IPS-18c (cell line): ENCODE data around the gene MCAM.

Experiments
- H3K4me3 ChIP-seq: 2 replicates; pipeline ENCODE4 v1.7.0; 2013; ENCODE audit warnings: low read depth, mild to moderate bottlenecking, low read length, moderate library complexity; ENCODE audit not compliant: insufficient read depth
- H3K9me3 ChIP-seq: one replicate; pipeline ENCODE4 v1.6.1; 2013; ENCODE audit warnings: mild to moderate bottlenecking, low read length, moderate library complexity; ENCODE audit not compliant: control insufficient read depth, insufficient read depth

Gene MCAM

DNA sequence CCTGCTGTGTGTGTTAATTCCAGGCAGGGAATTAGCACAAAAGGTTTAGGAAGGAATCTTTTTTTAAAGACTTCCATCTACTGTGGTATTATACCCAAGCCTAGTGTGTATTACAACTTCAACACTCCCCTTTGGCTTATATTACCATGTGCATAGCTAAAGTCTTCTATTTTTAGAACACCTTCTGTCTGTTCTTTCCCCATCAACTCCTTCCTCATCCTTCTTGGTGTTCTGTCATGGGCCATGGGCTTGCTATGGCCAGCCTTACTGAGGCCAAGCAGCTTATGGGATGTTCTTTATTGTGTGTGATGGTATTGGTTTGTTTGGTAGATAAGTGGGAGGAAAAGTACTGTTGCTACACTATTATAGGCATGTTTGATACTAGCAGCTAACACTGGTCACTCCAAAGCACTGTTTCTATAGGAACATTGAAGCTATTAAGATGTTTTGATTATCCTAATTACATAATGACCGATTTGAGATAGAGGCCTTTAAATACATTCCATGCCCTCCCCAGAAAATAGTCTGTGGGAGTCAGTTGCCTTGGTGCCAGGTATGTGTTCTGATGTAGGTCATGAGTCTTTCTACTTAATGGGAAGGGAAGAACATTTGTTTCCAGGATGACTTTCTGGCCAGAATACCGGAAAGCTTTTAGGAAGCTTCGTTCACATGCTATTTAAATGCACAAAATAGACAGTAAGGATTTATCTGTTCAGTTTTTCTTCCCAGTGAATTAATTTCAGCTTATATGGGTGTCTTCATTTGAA is 16.5 kb downstream of the MCAM start:
- H3K9me3 ChIP-seq, result no peaks in the 10 kb centered on the region

DNA sequence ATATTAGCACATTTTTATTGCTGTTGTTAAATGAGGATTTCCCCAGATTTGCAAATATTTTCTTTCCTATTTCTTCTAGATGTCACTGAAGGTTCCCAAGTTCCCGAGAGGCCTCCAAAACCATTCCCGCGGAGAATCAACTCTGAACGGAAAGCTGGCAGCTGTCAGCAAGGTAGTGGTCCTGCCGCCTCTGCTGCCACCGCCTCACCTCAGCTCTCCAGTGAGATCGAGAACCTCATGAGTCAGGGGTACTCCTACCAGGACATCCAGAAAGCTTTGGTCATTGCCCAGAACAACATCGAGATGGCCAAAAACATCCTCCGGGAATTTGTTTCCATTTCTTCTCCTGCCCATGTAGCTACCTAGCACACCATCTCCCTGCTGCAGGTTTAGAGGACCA is 17.5 kb downstream of the MCAM start:
- no peaks in the 10 kb centered on the region for H3K9me3 ChIP-seq
- H3K4me3 ChIP-seq, result no peak overlapping the region

More for the DNA sequence above, 16.5 kb downstream of the MCAM start:
- no peak overlapping the region for H3K4me3 ChIP-seq

GRCh38 chr11:119298726-119299125 is 18.2 kb downstream of the MCAM start:
- no peak overlapping the region for H3K4me3 ChIP-seq

DNA sequence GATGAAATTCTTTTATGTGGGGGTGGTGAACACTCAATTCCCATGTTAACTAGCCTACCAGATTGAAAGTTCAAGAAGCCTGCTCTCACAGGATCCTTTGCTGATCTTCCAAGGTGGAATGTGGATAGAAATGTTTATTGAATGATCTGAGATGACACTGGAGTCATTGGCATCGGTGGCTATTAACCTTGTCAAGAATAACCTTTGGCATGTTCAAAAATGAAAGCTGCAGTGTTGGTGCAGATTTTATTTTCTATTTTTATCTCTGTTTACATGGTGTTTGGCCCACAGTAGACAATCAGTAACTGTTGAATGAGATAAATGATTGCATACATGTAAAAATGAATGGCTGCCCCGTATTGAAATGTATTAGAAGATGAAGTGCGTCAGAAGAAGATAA is 19.0 kb downstream of the MCAM start:
- Histone ChIP-seq H3K4me3 (no peak overlapping the region), H3K9me3 (no peaks in the 10 kb centered on the region)

More at GRCh38 chr11:119298726-119299125, 18.2 kb downstream of the MCAM start:
- H3K9me3 ChIP-seq, result no peaks in the 10 kb centered on the region

DNA sequence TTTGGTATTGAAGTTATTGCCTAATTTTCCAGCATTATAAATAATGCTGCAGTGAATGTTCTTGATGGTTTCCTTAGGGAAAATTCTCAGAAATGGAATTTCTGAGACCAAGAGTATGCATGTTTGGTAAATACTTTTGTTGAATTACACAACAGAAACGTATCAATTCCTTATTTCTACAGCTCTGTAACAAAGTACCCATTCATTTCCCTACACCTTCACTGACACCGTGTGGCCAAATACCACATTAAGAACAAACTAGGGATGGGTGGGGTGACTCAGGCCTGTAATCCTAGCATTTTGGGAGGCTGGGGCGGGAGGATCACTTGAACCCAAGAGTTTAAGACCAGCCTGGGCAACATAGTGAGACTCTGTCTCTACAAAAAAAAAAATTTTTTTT is 21.8 kb downstream of the MCAM start:
- Histone ChIP-seq H3K4me3 (no peak overlapping the region), H3K9me3 (peaks cover 2% of the 10 kb centered on the region)

GRCh38 chr11:119293461-119293860 is 23.5 kb downstream of the MCAM start:
- no peak overlapping the region for H3K4me3 ChIP-seq
- peaks cover 4% of the 10 kb centered on the region for H3K9me3 ChIP-seq

- peaks cover 4% of the 10 kb centered on the region for H3K9me3 ChIP-seq
Observed at GRCh38 chr11:119290894-119291497, 25.9 kb downstream of the MCAM start.

DNA sequence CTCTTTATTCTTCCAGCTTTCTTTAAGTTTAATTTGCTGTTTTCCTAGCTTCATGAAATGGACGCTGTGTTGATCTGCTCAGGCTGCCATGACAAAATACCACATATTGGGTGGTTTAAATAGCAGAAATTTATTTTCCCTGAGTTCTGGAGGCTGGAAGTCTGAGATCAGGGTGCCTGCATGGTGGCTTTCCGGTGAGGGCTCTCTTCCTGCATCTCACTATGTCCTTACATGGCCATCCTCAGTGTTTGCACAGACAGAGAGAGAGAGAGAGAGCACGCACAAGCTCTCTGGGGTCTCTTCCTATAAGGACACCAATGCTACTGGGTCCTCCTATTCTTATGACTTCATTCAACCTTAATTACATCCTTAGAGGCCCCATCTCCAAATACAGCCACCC is 28.7 kb downstream of the MCAM start:
- Histone ChIP-seq H3K9me3 (peaks cover 4% of the 10 kb centered on the region), H3K4me3 (no peak overlapping the region)

More at GRCh38 chr11:119290894-119291497, 25.9 kb downstream of the MCAM start:
- no peak overlapping the region for H3K4me3 ChIP-seq

GRCh38 chr11:119285431-119285830 is 31.5 kb downstream of the MCAM start:
- Histone ChIP-seq H3K9me3 (peaks cover 4% of the 10 kb centered on the region), H3K4me3 (no peak overlapping the region)

DNA sequence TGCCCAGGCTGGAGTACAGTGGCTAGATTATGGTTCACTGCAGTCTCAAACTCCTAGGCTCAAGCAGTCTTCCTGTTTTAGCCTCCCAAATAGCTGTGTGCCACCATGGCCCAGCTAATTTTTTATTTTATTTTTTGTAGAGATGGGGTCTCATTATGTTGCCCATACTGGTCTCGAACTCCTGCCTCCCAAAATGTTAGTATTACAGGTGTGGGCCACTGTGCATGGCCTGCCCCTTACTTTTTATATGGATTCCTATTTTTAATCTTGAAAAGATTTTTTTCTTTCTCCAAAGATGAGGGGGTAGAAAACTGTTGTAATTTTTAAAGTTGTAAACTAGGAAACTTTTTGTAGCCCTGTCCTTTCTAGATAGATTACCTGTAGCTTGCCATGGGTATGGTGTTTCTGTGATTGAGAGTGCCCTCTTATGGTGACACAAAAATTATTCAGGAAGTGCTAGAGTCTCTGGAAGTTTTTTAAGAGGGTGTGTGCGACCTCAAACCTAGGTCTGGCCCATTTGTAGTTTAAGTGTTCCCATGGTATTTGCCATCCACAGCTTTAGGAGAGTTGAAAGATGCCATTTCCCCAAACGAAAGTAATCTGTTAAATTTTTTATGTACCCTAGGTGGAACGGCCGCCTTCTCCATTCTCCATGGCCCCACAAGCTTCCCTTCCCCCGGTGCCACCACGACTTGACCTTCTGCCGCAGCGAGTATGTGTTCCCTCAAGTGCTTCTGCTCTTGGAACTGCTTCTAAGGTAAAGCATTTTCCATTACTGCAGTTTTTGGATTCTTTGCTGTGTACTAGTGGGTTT is 32.4 kb downstream of the MCAM start:
- Histone ChIP-seq H3K4me3 (no peak overlapping the region), H3K9me3 (peaks cover 2% of the 10 kb centered on the region)

DNA sequence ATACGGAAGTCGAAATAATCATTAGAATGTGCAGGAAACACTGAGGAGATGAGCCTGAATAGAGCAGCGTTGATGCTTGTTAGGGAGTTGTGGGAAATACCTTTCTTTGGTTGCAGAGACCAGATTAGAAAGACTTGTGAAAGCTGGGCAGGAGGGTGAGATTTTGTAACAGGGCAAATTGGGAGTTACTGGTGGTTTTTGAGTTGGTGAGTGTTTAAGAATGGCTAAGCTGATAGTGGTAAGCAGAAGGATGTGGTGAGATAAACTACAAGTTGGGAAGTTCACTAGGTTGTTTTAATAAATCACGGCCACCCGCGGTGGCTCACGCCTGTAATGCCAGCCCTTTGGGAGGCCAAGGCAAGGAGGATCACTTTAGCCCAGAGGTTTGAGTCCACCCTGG is 34.4 kb downstream of the MCAM start:
- Histone ChIP-seq H3K4me3 (no peak overlapping the region), H3K9me3 (peaks cover 2% of the 10 kb centered on the region)

DNA sequence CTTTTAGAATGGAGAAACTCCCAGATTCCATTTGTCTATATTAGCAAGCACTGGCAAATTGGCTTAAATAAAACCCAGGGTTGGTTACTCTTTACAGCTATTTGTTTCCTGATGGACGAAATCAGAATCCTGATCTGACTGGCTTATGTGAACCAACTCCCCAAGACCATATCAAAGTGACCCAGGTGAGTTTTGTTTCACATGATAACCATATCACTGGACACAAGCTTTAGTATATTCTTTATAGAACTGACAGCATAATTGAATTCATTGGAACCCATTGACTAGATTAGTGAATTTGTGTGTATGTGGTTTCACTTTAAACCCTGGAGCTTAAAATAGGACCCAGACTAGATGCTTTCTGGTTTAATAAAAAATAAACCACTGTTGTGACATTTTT is 39.3 kb downstream of the MCAM start:
- Histone ChIP-seq H3K9me3 (peaks cover 2% of the 10 kb centered on the region), H3K4me3 (no peak overlapping the region)

GRCh38 chr11:119273721-119274120 is 43.2 kb downstream of the MCAM start:
- Histone ChIP-seq H3K9me3 (no peaks in the 10 kb centered on the region), H3K4me3 (no peak overlapping the region)

DNA sequence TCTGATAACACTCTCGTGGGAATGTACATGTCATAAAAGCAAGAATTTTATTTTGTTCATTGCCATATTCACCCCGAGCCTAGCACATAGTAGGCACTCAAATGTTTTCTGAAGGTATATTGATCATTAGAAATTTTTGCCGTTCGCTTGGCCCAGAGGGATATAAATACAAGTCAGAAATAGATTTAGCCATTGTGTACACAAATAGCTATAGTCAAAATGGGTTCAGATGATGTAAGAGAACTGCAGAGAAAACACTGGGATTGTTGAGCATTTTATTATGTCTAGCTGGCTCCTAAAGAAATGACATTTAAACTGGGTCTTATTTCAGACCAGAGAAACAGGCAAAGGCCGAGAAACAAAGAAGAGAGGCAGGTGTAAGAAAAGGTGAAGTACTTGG is 49.3 kb downstream of the MCAM start:
- H3K9me3 ChIP-seq, result no peaks in the 10 kb centered on the region
- no peak overlapping the region for H3K4me3 ChIP-seq

DNA sequence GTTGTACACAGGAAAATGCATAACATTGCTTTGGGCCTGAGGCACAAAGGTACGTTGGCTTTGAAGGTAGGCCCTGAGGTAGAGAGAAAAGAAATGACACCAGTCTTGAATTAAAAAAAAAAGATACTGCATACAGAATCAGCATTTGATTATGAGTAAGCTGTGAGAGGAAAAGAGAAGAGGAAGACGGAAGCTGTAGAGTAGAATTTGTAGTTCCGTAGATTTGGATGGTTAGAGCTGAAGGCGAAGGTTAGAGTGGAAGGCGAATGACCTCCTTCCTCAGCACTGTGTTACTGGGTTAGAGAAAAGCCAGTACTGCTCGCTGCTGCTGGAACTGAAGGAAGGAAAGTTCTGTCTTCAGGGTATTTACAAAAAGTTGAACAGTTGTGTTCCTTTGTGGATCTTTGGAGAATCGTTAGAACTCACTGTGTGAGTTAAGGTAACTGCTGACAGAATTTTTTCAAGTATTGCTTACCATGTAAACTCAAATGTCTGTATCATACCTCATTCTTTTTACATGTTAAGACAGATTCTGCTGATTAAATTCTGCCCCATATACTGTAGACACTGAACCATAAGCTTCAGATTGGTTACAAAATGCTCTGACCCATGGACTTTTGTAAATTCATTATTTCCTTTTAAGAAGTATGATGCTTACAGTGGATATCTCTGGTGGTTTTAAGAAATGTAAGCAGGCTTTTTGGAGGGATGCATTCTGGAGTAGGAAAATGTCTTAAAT is 50.2 kb downstream of the MCAM start:
- no peaks in the 10 kb centered on the region for H3K9me3 ChIP-seq
- H3K4me3 ChIP-seq, result no peak overlapping the region

DNA sequence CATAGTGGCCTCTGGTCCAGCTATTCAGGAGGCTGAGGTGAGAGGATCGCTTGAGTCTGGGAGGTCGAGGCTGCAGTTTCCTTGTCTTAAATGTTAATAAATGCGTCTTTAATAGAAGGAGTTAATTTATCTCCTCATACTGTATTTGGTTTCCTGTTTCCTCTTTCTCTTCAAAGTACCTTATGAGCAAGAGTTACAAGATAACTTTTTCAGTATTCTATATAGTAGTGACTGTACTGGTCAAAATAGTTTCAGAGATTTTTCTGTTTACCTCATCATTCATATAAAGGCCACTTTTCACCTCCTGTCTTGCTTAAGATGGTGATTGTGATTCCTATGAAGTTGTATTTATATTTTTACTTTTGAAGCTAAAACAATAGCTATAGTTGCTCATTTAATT is 50.9 kb downstream of the MCAM start:
- H3K9me3 ChIP-seq, result no peaks in the 10 kb centered on the region
- no peak overlapping the region for H3K4me3 ChIP-seq

GRCh38 chr11:119263352-119263940 is 53.5 kb downstream of the MCAM start:
- Histone ChIP-seq H3K9me3 (no peaks in the 10 kb centered on the region), H3K4me3 (no peak overlapping the region)
